PC-3 (cell line): ENCODE measurements around the gene OXCT1. TPM values are rescaled to one million over a fixed set of nuclear protein-coding genes. Genes with fewer than 3 reads are reported as not detected.

ENCODE experiments used
- ATAC-seq: fragments of 200-7000 bp; cut with Tn5 transposase; 2 replicates; pipeline ENCODE4 v1.9.1; 2020; ENCODE audit warnings: mild to moderate bottlenecking, moderate library complexity
- BruUV-seq: library from RNA; stranded (reverse); fragments of 400-500 nt; replicated peaks from 2 replicates; lab custom pipeline; 2021; lab: Mats Ljungman, UMichigan
- CTCF ChIA-PET: fragments of 300-600 bp; sonication (Branson Sonifier 250); formaldehyde crosslinking; loops from one replicate; lab custom pipeline; 2022; ENCODE audit warnings: antibody characterized with exemption; lab: Charles Lee
- POLR2A ChIA-PET: fragments of 300-600 bp; sonication (Branson Sonifier 250); formaldehyde crosslinking; loops from one replicate; lab custom pipeline; 2022; ENCODE audit warnings: antibody characterized with exemption; ENCODE audit not compliant: unreplicated experiment; lab: Charles Lee
- DNase-seq: peaks from one replicate; pipeline ENCODE4 v3.0.0-alpha.2; 2015
- H2AFZ ChIP-seq: fragments of 300-600 bp; sonication (generic); 2 replicates; pipeline ENCODE4 v1.6.0; 2016; ENCODE audit warnings: antibody characterized with exemption, low read length
- H3F3A ChIP-seq: fragments of 300-600 bp; sonication (generic); one replicate; pipeline ENCODE4 v1.6.0; 2017; ENCODE audit warnings: antibody characterized with exemption, low read length, control low read depth, mild to moderate bottlenecking; ENCODE audit not compliant: unreplicated experiment
- H3K27ac ChIP-seq: fragments of 300-600 bp; sonication (generic); 2 replicates; pipeline ENCODE4 v1.5.1; 2016; ENCODE audit warnings: mild to moderate bottlenecking, low read length
- H3K27me3 ChIP-seq: fragments of 300-600 bp; sonication (generic); 2 replicates; pipeline ENCODE4 v1.6.1; 2016; ENCODE audit warnings: low read length, mixed read lengths
- H3K36me3 ChIP-seq: fragments of 300-600 bp; sonication (generic); 2 replicates; pipeline ENCODE4 v1.6.1; 2016; ENCODE audit warnings: low read depth, mixed run types, low read length, mixed read lengths
- H3K4me1 ChIP-seq: fragments of 300-600 bp; sonication (generic); 2 replicates; pipeline ENCODE4 v1.5.1; 2016; ENCODE audit warnings: low read length; ENCODE audit not compliant: insufficient read depth
- H3K4me2 ChIP-seq: fragments of 300-600 bp; sonication (generic); 2 replicates; pipeline ENCODE4 v1.6.0; 2016; ENCODE audit warnings: low read length
- H3K4me3 ChIP-seq: fragments of 300-600 bp; sonication (generic); 2 replicates; pipeline ENCODE4 v1.5.1; 2016; ENCODE audit warnings: mild to moderate bottlenecking, low read length, mixed read lengths
- H3K79me2 ChIP-seq: fragments of 300-600 bp; sonication (generic); 2 replicates; pipeline ENCODE4 v1.6.1; 2017; ENCODE audit warnings: low read length, mixed read lengths
- H3K9ac ChIP-seq: fragments of 300-600 bp; sonication (generic); 2 replicates; pipeline ENCODE4 v1.6.0; 2016; ENCODE audit warnings: mild to moderate bottlenecking, low read length
- H3K9me2 ChIP-seq: fragments of 300-600 bp; sonication (generic); replicated peaks from 2 replicates; pipeline ENCODE4 v1.6.1; 2016; ENCODE audit warnings: mixed run types, low read length, mixed read lengths
- H3K9me3 ChIP-seq: fragments of 300-600 bp; sonication (generic); 2 replicates; pipeline ENCODE4 v1.6.1; 2016; ENCODE audit warnings: low read length, mixed read lengths
- H4K20me1 ChIP-seq: fragments of 300-600 bp; sonication (generic); 2 replicates; pipeline ENCODE4 v1.6.1; 2016; ENCODE audit warnings: low read length, mixed read lengths
- CTCF ChIP-seq: fragments of 300-600 bp; sonication (generic); conservative IDR thresholded peaks from 2 replicates; pipeline ENCODE4 v1.5.1; 2017; ENCODE audit warnings: antibody characterized with exemption, low read depth, mild to moderate bottlenecking, low read length
- EZH2 ChIP-seq: fragments of 300-600 bp; sonication (generic); IDR thresholded peaks from one replicate; pipeline ENCODE4 v1.6.1; 2017; ENCODE audit warnings: antibody characterized with exemption, mild to moderate bottlenecking, low read length; ENCODE audit not compliant: unreplicated experiment
- EZH2phosphoT487 ChIP-seq: fragments of 300-600 bp; sonication (generic); IDR thresholded peaks from 2 replicates; pipeline ENCODE4 v1.6.1; 2018; ENCODE audit warnings: mild to moderate bottlenecking, antibody characterized with exemption, low read length, borderline replicate concordance
- intact Hi-C: fragments of 100-400 bp; cut with micrococcal nuclease; formaldehyde crosslinking; loops from 2 replicates; pipeline ENCODE4 v1.9.0; 2023
- total RNA-seq: library from RNA; depleted of rRNA; stranded (reverse); fragments of >200 nt; gene quantifications from 2 replicates; pipeline ENCODE4 v1.2.3, GENCODE V29; 2014; rRNA removed

OXCT1 gene
- total RNA-seq, 1 experiment from 2014 or later: 25.5 TPM

- BruUV-seq: no TSS peak
- no peak overlapping the region for H3K4me2 ChIP-seq
These were observed 187.6 kb downstream of the OXCT1 start for GRCh38 chr5:41682641-41683040.

GRCh38 chr5:41681840-41682239, 188.4 kb downstream of the OXCT1 start:
- no peak overlapping the region for H3K4me2 ChIP-seq
- ATAC-seq: no peak
- no peak for DNase-seq
- TF ChIP-seq EZH2phosphoT487 (no peak), EZH2 (no peak), CTCF (no peak)
- no peaks in the 10 kb centered on the region for H3K36me3 ChIP-seq
- no TSS peak for BruUV-seq
- intact Hi-C loops: no loop called here
- no peaks in the 10 kb centered on the region for H3K9me2 ChIP-seq
- H3K27ac ChIP-seq: no peak overlapping the region
- no peaks in the 10 kb centered on the region for H3K27me3 ChIP-seq
- H3K4me1 ChIP-seq: no peaks in the 10 kb centered on the region
- no peak overlapping the region for H3K9ac ChIP-seq
- H3F3A ChIP-seq: no peaks in the 10 kb centered on the region
- no peaks in the 10 kb centered on the region; the same call in 1 of the 2 replicates for H3K9me3 ChIP-seq
- no peak overlapping the region for H3K4me3 ChIP-seq
- no peaks in the 10 kb centered on the region for H4K20me1 ChIP-seq
- no peaks in the 10 kb centered on the region for H3K79me2 ChIP-seq
- H2AFZ ChIP-seq: no peak overlapping the region
- ChIA-PET POLR2A (no interaction called here), CTCF (no interaction called here)

More at GRCh38 chr5:41682641-41683040, 187.6 kb downstream of the OXCT1 start:
- Histone ChIP-seq H3K9ac (no peak overlapping the region), H2AFZ (no peak overlapping the region), H3F3A (no peaks in the 10 kb centered on the region), H3K4me3 (no peak overlapping the region), H3K27me3 (no peaks in the 10 kb centered on the region), H3K4me1 (no peaks in the 10 kb centered on the region), H3K9me3 (no peaks in the 10 kb centered on the region; the same call in 1 of the 2 replicates), H3K9me2 (no peaks in the 10 kb centered on the region), H3K36me3 (no peaks in the 10 kb centered on the region), H3K27ac (no peak overlapping the region), H3K79me2 (no peaks in the 10 kb centered on the region), H4K20me1 (no peaks in the 10 kb centered on the region)
- ChIA-PET CTCF (no interaction called here), POLR2A (no interaction called here)
- intact Hi-C loops: no loop called here
- no peak for DNase-seq
- no peak for ATAC-seq
- no peak for TF ChIP-seq CTCF
- TF ChIP-seq EZH2phosphoT487: no peak
- TF ChIP-seq EZH2: no peak

Other genes with a start within 250 kb of the OXCT1 start
- gene RIMOC1, start 33.9 kb upstream of the OXCT1 start, total RNA-seq: 10.3 and 11.3 TPM in 2 replicates
- 11.5 and 18.1 TPM in 2 replicates for gene FBXO4, start 54.9 kb upstream of the OXCT1 start, total RNA-seq